Activated CD4-positive, CD25-positive, alpha-beta regulatory T cell treated with anti-CD3 and anti-CD28 coated beads, Interleukin-2, amount 50 U/mL, for 72 hours (primary cell): ENCODE results near the gene TNFAIP3.
A peak's percentile ranks its signal among the peaks of the same experiment; 100 is the strongest.
"Not testable (repeated sequence)": the region's sequence is repeated elsewhere in the genome, so short reads cannot be mapped to it uniquely, and the experiment has no call there.

Experiments
- DNase-seq: peaks from one replicate; pipeline ENCODE4 v3.0.0; 2021

The TNFAIP3 gene

DNA sequence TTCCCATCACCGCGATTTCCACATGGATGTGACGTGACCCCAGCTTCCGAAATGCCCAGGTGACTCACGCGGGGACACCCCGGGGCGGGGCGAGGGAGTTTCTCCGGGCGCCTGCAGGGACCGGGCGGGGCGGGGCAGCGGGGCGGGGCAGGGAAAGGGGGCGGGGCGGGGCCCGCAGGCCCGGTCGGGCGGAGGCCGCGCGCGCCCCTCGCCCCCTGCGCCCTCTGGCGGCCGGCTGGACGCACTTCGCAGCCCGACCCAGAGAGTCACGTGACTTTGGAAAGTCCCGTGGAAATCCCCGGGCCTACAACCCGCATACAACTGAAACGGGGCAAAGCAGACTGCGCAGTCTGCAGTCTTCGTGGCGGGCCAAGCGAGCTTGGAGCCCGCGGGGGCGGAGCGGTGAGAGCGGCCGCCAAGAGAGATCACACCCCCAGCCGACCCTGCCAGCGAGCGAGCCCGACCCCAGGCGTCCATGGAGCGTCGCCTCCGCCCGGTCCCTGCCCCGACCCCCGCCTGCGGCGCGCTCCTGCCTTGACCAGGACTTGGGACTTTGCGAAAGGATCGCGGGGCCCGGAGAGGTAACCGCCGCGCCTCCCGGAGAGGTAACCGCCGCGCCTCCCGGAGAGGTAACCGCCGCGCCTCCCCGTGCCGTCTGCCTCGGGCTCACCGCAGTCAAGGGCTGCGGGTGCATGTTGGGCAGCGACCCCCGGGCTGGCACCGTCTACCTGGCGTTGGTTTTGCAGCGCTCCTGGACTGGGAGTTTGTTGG lies at the start of gene TNFAIP3:
TNFAIP3 (plus strand) TSS at position 346 of the 771 bp plus-strand sequence. CDS start 3,969 bp downstream, outside the sequence.
- peak; percentile 96 for DNase-seq

DNA sequence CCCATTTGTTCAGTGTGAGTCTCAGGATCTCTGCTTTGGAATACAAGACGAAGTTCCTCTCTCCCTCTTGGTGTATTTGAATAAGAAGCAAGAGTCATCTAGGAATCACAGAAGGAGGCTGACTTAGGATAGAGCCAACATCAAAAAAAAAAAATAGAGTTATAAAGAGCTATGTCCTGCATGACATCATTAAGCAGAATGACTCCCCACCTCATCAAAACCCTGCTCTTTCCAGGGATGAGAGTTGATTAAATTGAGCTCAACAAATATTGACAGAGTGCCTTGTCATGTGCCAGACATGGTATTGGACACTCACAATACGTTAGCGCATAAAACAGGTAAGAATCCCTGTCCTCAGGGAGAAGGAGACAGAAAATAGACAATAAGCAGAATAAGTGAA lies 48.6 kb upstream of the TNFAIP3 start:
- no peak for DNase-seq

DNA sequence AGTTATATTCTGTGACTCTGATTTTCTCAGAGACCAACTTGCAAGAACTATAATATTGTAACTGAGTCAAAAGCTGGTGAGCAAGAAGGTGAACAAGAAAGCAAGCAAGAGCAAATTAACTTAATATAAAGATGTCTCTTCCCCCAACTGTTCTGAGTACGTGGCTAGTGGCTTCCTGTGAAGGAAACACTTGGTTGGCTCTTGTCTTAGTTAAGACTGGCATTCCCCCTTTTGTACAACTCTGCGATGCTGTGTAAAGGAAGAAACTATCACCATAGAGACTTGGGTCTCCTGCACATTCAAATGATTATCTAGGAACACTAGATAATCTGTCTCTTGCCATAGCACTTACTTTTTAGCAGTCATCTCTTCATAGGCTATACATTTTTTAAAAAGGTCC lies 47.3 kb upstream of the TNFAIP3 start:
- no peak for DNase-seq

DNA sequence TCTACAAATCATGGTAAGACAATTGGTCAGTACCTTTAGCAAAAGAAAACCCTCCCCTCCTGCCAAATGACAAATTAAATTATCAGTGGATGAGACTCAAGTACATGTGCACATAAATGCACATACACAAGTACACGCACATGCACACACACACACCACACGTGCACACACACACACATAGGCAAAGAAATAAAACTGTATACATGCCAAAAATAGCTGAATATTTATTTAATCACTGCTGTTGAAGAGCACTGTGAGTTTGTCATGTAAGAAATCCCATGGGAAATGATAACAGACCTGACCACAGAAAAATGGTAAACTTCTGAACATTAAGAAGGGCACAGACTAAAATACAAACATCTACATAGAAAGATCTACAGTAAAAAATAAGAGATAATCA lies 46.6 kb upstream of the TNFAIP3 start:
- DNase-seq, result no peak

DNA sequence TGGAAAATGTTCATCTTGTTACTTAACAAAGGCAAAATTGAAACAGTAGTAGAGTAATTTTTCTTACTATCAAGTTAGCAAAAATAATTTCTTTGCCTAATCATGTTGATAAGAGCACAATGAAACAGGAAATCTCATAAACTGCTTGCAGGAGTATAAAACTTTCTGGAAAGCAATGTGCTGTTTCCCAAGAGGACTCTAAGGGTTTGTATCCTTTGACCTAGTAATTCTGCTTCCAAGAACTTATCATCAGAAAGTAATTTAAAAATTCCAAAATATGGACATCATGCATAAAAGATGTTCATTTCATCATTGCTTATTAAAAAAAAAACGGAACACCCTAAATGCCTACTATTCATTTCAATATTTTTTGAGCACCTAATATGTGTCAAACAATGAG lies 46.1 kb upstream of the TNFAIP3 start:
- no peak for DNase-seq

DNA sequence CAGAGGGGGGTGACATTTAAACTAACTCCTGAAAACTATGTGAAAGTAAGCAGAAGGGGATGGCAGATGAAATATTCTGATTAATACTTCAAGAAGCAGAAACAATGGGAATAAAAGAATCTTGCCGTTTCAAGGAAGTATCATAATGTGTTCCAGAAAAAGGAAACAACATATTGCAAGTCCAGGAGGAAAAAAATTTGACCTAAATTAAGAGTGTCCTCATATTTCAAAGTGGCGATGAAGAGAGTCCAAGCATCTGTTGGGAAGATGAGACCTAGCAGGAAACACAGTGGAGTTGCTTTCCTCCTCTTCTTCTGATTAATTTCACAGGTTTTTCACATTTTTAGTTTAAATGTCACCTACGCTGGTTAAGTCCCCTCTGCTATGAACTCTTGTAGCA lies 45.6 kb upstream of the TNFAIP3 start:
- no peak for DNase-seq

DNA sequence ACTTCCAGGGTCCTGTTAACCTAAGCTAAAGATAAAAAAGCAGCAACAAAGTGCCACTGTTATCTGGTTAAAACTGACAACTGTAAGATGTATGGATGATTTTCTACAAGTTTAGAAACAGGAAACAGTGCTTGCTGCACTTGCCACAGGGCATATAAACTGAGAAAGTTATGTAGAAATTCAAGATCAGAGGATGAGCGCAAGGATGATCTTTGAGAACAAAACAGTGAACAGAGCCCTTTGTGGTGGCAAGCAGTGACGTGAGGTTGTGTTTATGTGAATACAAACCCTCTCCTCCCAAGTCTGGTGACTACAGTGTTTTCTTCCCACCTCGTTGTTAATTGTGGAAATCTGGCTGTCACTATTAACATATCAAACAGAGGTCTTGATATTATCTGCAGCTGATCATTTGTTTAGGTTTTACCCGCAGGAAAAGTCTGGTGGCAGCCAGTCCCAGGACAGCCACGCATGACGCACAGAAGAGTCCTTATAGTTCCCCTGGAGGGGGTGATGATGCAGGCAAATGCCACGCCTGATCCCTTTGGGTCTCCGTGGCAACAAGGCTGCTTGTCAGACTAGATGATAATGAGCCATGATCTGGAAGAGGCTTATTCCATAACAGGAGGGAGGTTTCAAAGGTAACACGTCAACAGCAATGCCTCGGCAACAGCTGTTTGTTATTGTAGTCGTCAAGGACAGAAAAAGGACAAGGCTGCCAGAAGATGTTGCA lies 43.1 kb upstream of the TNFAIP3 start:
- peak; percentile 61 for DNase-seq

DNA sequence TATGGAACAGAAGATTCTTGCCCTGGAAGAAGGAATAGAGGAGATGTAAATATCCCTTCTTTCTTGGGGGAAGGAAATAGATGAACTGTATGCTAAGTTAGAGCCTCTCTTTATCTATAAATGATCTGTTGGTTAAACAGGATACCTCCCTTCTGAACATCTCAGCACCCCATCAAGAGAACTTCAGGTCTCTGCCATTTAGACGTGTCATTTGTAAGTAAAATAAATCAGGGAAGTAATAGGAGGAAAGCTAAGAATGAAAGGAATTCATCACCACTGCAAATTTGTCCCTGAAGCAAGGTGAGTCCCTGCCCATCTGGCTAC lies 42.5 kb upstream of the TNFAIP3 start:
- no peak for DNase-seq

DNA sequence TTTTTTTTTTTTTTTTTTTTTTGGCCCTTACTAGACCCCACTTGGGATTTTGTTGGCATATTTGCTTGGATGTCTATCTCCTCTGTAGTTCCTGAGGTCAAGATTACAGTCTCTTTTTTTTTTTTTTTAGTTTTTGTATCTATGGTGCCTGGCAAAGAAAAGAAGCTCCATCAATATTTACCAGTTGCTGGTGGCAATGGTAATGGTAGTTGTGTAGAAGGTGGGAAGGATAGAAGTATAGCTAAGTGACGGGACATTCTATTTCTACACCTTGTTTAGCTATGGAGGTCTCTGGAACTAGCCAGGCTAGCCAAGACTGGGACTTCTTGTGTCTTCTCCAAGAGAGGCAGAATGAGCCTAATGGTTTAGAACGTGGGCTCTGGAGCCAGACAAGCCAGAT lies 42.2 kb upstream of the TNFAIP3 start:
- DNase-seq, result no peak

DNA sequence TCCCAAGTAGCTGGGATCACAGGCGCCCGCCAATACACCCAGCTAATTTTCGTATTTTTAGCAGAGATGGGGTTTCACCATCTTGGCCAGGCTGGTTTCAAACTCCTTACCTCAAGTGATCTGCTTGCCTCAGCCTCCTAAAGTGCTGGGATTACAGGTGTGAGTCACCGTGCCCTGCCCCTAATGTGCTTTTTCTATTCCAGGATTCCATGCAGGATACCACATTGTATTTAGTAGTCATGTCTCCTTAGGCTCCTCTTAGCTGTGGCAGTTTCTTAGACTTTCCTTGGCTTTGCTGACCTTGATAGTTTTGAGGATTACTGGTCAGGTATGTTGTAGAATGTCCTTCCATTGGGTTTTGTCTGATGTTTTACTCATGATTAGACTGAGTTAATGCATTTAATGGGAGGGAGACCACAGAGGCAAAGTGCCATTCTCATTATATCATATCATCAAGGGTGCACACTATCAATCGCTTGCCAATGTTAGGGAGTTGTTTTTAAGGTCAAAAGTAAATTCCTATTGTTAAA lies 39.6 kb upstream of the TNFAIP3 start:
- DNase-seq, result no peak

DNA sequence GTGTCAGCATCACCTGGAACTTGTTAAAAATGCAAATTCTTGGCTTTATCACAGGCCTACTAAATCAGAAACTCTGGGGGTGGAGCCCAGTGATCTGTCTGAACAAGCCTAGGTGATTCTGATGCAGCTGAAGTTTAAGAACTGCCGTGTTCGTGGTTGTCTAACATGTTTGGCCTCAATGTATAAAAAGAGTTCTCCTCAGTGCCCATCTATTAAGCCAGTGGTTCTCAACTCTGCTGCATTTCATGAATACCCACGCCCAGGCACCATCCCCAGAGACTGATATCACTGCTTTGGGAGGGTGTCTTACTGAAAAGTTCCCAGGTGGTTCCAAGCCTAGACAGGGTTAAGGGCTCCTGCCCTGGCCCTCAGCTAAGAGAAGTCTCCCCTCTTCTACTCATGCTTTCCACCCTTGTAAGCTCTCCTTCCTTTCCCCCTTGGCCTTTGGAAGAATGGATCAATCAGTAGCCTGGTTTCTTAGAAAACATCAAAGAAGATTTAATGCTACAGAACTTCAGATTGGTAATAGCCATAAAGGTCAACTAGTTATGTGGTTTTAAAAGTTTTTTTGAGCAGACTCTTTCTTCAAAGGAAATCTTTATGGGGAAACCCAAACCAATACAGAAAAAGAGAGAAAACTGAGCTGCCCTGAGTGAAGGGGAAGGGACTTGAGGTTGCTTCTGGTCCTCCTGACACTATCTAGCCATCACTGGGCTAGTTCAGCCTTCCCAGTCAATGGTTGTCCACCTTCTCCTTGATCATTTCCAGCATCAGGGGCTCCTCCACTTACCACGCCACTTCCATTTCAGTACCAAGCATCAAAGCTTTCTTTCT lies 38.9 kb upstream of the TNFAIP3 start:
- peak; percentile 57 for DNase-seq

DNA sequence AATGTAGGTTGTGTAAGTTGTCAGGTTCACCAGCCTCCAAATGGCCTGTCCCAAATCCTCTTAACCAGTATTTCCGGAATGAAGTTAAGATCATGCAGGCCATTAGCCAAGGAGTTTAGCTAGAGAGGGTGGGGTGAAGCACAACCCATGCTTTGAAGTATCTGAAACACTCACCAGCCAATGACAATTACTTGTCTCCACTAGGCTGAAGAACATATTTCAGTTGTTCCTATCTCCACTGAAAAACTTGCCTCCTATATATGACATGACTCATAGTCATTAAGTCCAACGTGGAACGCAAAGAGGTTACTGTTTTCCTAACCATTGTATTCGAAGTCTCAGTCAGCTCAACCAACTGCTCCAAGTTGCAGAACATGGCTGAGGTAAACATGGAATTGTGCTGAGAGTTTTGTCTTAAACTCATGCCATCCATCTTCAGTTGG lies 37.4 kb upstream of the TNFAIP3 start:
- no peak for DNase-seq

DNA sequence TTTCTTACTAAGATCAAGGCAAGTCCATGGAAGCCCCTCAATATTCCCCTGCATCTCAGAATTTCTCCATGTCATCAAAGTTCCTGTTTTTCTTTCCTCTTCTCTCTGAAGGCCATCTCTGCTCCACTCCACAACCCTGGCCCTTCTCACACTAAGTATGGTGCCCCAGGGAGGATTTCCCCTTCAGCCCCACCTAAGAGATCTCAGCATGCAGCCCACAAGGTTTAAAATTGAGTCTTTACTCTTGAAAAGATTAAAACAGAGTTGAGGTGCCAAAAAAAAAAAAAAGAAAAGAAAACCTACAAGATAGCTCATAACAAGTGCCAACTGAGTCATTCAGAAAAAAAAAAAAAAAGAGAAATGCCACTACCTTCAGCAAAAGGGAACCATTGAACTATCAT lies 36.5 kb upstream of the TNFAIP3 start:
- DNase-seq, result peak; percentile 52

DNA sequence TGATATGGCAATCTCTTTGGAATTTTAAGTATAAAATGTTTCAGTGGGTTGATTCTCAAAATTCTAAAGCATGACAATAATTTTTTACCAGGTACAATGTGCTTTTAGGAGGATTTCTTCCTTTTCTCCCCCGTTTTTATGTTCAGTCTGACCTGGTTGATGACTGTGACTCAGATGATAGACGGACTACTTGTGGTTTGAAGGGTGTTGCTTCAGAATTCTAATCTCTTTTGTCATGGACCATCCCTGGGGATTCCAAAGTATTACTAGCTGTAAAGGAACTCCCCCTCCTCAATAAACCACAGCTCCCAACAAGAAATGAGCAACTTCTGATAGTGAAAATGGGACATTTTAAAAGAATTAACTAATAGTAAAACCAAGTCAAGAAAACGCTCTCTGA lies 34.9 kb upstream of the TNFAIP3 start:
- DNase-seq, result no peak

DNA sequence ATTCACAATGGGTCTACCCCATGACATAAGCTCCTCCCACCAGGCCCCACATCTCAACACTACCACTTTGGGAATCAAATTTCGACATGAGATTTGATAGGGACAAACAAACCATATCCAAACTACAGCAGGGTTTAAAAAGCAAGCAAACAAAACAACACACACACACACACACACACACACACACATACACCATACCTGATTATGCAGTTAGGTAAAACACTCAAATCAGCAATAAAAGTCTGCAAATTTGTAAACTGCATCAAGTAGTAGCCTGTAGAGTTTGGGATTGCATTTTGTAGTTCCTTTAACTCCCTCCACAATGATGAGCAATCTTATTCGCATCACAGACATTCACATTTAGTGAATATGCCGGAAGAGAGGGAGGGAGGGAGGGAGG lies 32.6 kb upstream of the TNFAIP3 start:
- DNase-seq, result no peak

DNA sequence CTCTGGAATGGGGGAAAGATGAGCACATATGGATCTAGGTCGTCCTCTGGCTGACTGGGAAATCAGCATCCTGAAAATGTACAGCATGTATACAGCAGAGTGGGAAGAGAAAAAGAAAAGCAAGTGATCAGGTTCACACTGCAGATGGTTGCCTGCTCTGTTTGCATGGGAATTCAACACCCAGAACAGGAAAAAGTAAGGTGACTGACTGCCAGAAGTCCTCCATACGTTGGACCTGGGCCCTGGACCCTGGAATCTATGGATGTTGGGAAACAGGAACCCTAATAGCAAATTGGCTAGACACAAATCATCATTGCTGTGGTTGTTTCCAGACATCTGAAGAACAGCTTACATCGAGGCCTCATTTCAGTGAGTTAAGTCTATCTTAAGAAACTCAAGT lies 30.3 kb upstream of the TNFAIP3 start:
- no peak for DNase-seq

DNA sequence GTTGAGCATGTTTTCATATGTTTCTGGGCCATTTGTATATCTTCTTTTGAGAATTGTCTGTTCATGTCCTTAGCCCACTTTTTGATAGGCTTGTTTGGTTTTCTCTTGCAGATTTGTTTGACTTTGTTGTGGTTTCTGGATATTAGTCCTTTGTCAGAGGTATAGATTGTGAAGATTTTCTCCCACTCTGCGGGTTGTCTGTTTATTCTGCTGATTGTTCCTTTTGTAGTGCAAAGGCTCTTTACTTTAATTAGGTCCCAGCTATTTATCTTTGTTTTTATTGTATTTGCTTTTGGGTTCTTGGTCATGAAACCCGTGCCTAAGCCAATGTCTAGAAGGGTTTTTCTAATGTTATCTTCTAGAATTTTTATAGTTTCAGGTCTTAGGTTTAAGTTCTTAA lies 29.0 kb upstream of the TNFAIP3 start:
- not testable (repeated sequence) for DNase-seq

DNA sequence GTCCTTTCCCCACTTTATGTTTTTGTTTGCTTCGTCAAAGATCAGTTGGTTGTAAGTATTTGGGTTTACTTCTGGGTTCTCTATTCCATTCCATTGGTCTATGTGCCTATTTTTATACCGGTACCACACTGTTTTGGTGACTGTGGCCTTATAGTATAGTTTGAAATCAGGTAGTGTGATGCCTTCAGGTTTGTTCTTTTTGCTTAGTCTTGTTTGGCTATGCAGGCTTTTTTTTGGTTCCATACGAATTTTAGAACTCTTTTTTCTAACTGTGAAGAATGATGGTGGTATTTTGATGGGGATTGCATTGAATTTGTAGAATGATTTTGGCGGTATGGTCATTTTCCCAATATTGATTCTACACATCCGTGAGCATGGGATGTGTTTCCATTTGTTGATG lies 28.5 kb upstream of the TNFAIP3 start:
- DNase-seq, result not testable (repeated sequence)

DNA sequence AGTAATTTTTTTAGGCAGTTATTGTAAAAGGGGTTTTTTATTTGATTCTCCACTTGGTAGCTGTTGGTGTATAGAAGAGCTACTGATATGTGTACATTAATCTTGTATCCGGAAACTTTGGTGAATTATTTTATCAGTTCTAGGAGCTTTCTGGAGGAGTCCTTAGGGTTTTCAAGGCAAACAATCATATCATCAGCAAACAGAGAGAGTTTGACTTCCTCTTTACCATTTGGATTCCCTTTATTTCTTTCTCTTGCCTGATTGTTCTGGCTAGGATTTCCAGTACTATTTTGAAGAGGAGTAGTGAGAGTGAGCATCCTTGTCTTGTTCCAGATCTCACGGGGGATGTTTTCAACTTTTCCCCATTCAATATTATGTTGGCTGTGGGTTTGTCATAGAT lies 28.0 kb upstream of the TNFAIP3 start:
- no peak for DNase-seq

DNA sequence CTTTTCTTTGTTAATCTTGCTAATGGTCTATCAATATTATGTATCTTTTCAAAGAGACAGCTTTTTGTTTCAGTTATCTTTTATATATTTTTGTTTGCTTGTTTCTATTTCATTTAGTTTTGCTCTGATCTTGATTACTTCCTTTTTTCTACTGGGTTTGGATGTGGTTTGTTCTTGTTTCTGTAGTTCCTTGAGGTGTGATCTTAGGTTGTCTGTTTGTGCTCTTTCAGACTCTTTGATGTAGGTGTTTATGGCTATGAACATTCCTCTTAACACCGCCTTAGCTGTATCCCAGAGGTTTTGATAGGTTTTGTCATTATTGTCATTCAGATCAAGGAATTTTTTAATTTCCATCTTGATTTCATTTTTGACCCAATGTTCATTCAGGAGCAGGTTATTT lies 26.8 kb upstream of the TNFAIP3 start:
- no peak for DNase-seq

DNA sequence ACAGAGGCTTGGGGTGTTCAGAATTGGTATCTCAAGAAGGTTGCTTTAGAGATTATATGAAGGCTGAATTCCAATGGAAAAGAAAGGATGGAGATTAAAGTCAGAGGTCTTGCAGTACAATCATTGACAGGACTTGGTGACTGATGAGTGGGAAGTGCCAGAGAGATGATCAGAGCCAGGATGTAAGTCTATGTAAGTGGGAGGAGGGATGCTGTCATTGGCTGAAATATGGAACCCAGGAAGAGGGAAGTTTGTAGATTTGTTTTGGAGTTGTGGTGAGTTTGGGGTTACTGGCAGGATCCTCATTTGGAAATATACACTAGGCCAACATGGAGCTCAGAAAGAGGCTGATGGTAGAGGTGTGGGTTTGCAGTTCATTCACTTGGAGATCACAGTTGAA lies 23.8 kb upstream of the TNFAIP3 start:
- DNase-seq, result no peak

DNA sequence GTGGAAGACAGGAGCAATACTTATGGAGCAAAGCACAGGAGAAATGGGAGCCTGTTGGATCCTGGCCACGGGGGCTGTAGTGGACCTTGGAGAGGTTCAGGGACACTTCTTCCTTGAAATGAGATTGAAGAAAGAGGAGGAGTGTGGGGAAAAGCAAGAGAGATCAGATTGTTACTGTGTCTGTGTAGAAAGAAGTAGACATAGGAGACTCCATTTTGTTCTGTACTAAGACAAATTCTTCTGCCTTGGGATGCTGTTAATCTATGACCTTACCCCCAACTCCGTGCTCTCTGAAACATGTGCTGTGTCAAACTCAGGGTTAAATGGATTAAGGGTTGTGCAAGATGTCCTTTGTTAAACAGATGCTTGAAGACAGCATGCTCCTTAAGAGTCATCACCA lies 22.7 kb upstream of the TNFAIP3 start:
- DNase-seq, result not testable (repeated sequence)

DNA sequence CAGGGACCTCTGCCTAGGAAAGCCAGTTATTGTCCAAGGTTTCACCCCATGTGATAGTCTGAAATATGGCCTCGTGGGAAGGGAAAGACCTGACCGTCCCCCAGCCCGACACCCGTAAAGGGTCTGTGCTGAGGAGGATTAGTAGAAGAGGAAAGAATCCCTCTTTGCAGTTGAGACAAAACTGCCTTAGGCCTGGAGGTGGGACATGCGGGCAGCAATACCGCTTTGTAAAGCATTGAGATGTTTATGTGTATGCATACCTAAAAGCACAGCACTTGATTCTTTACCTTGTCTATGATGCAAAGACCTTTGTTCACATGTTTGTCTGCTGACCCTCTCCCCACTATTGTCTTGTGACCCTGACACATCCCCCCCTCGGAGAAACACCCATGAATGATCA lies 22.3 kb upstream of the TNFAIP3 start:
- not testable (repeated sequence) for DNase-seq
